ENCODE measurements around the gene SAMD14. TPM values are rescaled to one million over a fixed set of nuclear protein-coding genes. Genes with fewer than 3 reads are reported as not detected.

Gene SAMD14
- total and polyA plus RNA-seq, 10 of the 15 experiments (the other 5 are each of a cell fraction or from before 2014, with no cell fraction given), result 0.06 to 1.7 (median 0.25) TPM; not detected in 3

DNA sequence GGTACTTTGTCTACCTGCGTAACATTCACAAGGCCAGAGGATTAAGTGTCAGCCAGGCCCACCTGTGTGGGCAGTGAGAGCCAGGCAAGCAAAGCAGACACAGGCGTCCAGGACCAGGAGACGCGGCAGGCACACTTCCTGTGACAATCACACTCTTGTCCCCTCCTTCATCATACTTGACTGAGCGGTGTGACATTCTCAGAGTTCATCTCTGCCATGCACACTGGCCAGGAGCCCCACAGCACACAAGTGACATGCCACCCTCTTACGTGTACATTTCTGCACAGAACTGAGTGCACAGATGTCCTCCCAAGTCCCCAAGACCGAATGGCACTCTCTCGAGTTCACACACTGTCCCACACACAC lies 11.8 kb upstream of the SAMD14 start (continued):
- TF ChIP-seq, protein P1, sequence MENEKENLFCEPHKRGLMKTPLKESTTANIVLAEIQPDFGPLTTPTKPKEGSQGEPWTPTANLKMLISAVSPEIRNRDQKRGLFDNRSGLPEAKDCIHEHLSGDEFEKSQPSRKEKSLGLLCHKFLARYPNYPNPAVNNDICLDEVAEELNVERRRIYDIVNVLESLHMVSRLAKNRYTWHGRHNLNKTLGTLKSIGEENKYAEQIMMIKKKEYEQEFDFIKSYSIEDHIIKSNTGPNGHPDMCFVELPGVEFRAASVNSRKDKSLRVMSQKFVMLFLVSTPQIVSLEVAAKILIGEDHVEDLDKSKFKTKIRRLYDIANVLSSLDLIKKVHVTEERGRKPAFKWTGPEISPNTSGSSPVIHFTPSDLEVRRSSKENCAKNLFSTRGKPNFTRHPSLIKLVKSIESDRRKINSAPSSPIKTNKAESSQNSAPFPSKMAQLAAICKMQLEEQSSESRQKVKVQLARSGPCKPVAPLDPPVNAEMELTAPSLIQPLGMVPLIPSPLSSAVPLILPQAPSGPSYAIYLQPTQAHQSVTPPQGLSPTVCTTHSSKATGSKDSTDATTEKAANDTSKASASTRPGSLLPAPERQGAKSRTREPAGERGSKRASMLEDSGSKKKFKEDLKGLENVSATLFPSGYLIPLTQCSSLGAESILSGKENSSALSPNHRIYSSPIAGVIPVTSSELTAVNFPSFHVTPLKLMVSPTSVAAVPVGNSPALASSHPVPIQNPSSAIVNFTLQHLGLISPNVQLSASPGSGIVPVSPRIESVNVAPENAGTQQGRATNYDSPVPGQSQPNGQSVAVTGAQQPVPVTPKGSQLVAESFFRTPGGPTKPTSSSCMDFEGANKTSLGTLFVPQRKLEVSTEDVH (IDR thresholded peaks at IDR 0.05; ENCODE audit: low read depth, partially characterized antibody), result no peak
- no peak for TF ChIP-seq ZNF687 (IDR thresholded peaks at IDR 0.05)
- no peak for TF ChIP-seq HDAC6 (IDR thresholded peaks at IDR 0.05; ENCODE audit: unreplicated experiment)
- TF ChIP-seq PAX8 (IDR thresholded peaks at IDR 0.05), result no peak
- TF ChIP-seq CHD2 (IDR thresholded peaks at IDR 0.05; ENCODE audit: borderline replicate concordance, low read depth, low read length), result no peak
- no peak for TF ChIP-seq RFX5 (IDR thresholded peaks at IDR 0.05; ENCODE audit: low read depth, low read length)
- no peak for TF ChIP-seq FOS (IDR thresholded peaks at IDR 0.05; ENCODE audit: borderline replicate concordance, extremely low read depth, insufficient read length)
- TF ChIP-seq TCF12 (IDR thresholded peaks at IDR 0.05; ENCODE audit: low read depth, low read length), result no peak
- TF ChIP-seq MEF2A (IDR thresholded peaks at IDR 0.05; ENCODE audit: insufficient read depth, low read depth, low read length), result no peak
- TF ChIP-seq HDAC2 (IDR thresholded peaks at IDR 0.05), result no peak
- TF ChIP-seq SUPT20H (IDR thresholded peaks at IDR 0.05; ENCODE audit: borderline replicate concordance, control insufficient read depth, low read depth, low read length), result no peak
- no peak for TF ChIP-seq GABPA (IDR thresholded peaks at IDR 0.05; ENCODE audit: low read depth)

All from GM12878 (cell line).